HepG2 (cell line): ENCODE data around the gene ABCB6. TPM values are rescaled to one million over a fixed set of nuclear protein-coding genes. Genes with fewer than 3 reads are reported as not detected.

Experiments
- ESRRA ChIP-seq: sonication (generic); formaldehyde crosslinking; IDR thresholded peaks from 2 replicates; pipeline ENCODE4 v1.5.1; 2020; ENCODE audit warnings: mild to moderate bottlenecking, low read depth, missing genetic modification reagents
- ETV6 ChIP-seq: sonication (generic); formaldehyde crosslinking; conservative IDR thresholded peaks from 2 replicates; pipeline ENCODE4 v1.4.0; 2020; ENCODE audit warnings: missing genetic modification reagents
- KIAA2018 ChIP-seq: sonication (generic); formaldehyde crosslinking; IDR thresholded peaks from 2 replicates; pipeline ENCODE4 v1.5.0; 2020; ENCODE audit warnings: mild to moderate bottlenecking, missing genetic modification reagents, borderline replicate concordance
- MAF1 ChIP-seq: sonication (generic); formaldehyde crosslinking; IDR thresholded peaks from 2 replicates; pipeline ENCODE4 v1.5.0; 2020; ENCODE audit warnings: missing genetic modification reagents, borderline replicate concordance
- SRSF9 ChIP-seq: fragments of 200-400 bp; formaldehyde crosslinking; IDR thresholded peaks from 2 replicates; pipeline ENCODE4 v1.6.1; 2018; ENCODE audit warnings: borderline replicate concordance, mild to moderate bottlenecking, low read depth, low read length; ENCODE audit not compliant: insufficient read depth, poor library complexity, severe bottlenecking
- YEATS4 ChIP-seq: sonication (generic); formaldehyde crosslinking; IDR thresholded peaks from 2 replicates; pipeline ENCODE4 v1.4.0; 2020; ENCODE audit warnings: missing genetic modification reagents, borderline replicate concordance
- ZNF225 ChIP-seq: sonication (generic); formaldehyde crosslinking; IDR thresholded peaks from 2 replicates; pipeline ENCODE4 v1.4.0; 2020; ENCODE audit warnings: mild to moderate bottlenecking, missing genetic modification reagents
- ZNF512 ChIP-seq: sonication (generic); formaldehyde crosslinking; IDR thresholded peaks from 2 replicates; pipeline ENCODE4 v1.4.0; 2020; ENCODE audit warnings: mild to moderate bottlenecking, missing genetic modification reagents
- polyA plus RNA-seq, 8 experiments: library from polyadenylated mRNA; depleted of rRNA in 3 of 8; stranded (reverse) in 7 of 8; unstranded in 1 of 8; fragments of >200 nt; fragmentation: Illumina TruSeq in 4 of 8; extraction: Trizol in 4 of 8; gene quantifications; 2 replicates each; pipeline versions ENCODE4 v1.2.1 to v1.2.3, GENCODE V29; 2011 to 2016; ENCODE audit warnings: low read depth in 4 of 8, missing spikeins in 1 of 8, mixed read lengths in 1 of 8; ENCODE audit not compliant: insufficient read depth in 1 of 8
- total RNA-seq, 5 experiments: library from RNA; depleted of rRNA; stranded (reverse); fragments of >200 nt; fragmentation: Illumina TruSeq; extraction: Trizol; gene quantifications; 2 replicates each; pipeline ENCODE4 v1.2.3, GENCODE V29; 2016; ENCODE audit warnings: low read depth in 1 of 5
- TF ChIP-seq, protein P1 (sequence below): sonication (generic); formaldehyde crosslinking; IDR thresholded peaks from 2 replicates; pipeline ENCODE4 v1.4.0; 2020; ENCODE audit warnings: missing genetic modification reagents
- TF ChIP-seq, protein P2 (sequence below): sonication (generic); IDR thresholded peaks from 2 replicates; pipeline ENCODE4 v1.6.1; 2016; ENCODE audit warnings: low read depth, borderline replicate concordance
- TF ChIP-seq, protein P3 (sequence below): sonication (generic); formaldehyde crosslinking; IDR thresholded peaks from 2 replicates; pipeline ENCODE4 v1.4.0; 2020; ENCODE audit warnings: mild to moderate bottlenecking, missing genetic modification reagents

Gene ABCB6
- total and polyA plus RNA-seq, 2 of the 13 experiments (the other 11 are each of a cell fraction or from before 2014, with no cell fraction given) = 91.1 to 137 TPM

GRCh38 chr2:219218732-219219701 lies at the start of gene ABCB6 (continued):
- TF ChIP-seq, protein P1, sequence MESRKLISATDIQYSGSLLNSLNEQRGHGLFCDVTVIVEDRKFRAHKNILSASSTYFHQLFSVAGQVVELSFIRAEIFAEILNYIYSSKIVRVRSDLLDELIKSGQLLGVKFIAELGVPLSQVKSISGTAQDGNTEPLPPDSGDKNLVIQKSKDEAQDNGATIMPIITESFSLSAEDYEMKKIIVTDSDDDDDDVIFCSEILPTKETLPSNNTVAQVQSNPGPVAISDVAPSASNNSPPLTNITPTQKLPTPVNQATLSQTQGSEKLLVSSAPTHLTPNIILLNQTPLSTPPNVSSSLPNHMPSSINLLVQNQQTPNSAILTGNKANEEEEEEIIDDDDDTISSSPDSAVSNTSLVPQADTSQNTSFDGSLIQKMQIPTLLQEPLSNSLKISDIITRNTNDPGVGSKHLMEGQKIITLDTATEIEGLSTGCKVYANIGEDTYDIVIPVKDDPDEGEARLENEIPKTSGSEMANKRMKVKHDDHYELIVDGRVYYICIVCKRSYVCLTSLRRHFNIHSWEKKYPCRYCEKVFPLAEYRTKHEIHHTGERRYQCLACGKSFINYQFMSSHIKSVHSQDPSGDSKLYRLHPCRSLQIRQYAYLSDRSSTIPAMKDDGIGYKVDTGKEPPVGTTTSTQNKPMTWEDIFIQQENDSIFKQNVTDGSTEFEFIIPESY = 0 out of 2 replicates have a peak, but pooled peaks have one; percentile 12
- TF ChIP-seq, protein P2, sequence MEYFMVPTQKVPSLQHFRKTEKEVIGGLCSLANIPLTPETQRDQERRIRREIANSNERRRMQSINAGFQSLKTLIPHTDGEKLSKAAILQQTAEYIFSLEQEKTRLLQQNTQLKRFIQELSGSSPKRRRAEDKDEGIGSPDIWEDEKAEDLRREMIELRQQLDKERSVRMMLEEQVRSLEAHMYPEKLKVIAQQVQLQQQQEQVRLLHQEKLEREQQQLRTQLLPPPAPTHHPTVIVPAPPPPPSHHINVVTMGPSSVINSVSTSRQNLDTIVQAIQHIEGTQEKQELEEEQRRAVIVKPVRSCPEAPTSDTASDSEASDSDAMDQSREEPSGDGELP = 0 out of 2 replicates have a peak, but pooled peaks have one; percentile 11
- peak; percentile 83 for TF ChIP-seq MAF1 (CRISPR knock-in tag)
- peak; percentile 53; the same call in 1 of the 2 replicates for TF ChIP-seq ZNF512 (CRISPR knock-in tag)
- TF ChIP-seq, protein P3, sequence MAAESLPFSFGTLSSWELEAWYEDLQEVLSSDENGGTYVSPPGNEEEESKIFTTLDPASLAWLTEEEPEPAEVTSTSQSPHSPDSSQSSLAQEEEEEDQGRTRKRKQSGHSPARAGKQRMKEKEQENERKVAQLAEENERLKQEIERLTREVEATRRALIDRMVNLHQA (CRISPR knock-in tag) = peak; percentile 85; the same call in 1 of the 2 replicates
- TF ChIP-seq KIAA2018 (CRISPR knock-in tag) = no peak
- peak; percentile 97 for TF ChIP-seq YEATS4
- TF ChIP-seq ETV6 (CRISPR knock-in tag) = peak; percentile 94
- TF ChIP-seq SRSF9 = no peak
- TF ChIP-seq ESRRA (CRISPR knock-in tag) = peak; percentile 75
- peak; percentile 86; the same call in 1 of the 2 replicates for TF ChIP-seq ZNF225 (CRISPR knock-in tag)
